HG02973 (cell line): ENCODE data around the gene ROPN1L.
"Not testable (repeated sequence)": the region's sequence is repeated elsewhere in the genome, so short reads cannot be mapped to it uniquely, and the experiment has no call there.

Source experiments
- ATAC-seq: cut with Tn5 transposase; IDR thresholded peaks from one replicate; pipeline ENCODE4 v1.9.1; 2021; ENCODE audit warnings: moderate library complexity; ENCODE audit not compliant: unreplicated experiment

The ROPN1L gene

DNA sequence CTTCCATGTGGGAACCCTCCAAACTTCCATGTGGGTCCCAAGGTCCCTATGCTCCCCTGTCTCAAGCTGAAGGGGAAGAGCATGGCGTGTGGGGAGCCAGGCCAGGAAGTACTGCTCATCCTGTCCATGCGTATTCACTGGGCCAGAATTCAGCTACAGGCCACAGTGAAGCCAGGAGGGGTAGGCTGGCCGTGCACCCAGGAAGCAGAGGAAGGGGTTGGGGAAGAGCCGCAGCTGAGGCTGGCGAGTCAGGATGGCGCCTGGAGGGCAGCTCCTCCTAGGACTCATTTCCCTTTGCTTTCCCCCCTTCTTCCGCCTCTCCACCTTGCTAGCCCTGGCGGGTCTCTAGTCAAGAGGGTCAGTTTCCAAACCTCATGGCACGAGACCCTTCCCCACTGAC lies 57.4 kb downstream of the ROPN1L start:
- ATAC-seq: no peak

DNA sequence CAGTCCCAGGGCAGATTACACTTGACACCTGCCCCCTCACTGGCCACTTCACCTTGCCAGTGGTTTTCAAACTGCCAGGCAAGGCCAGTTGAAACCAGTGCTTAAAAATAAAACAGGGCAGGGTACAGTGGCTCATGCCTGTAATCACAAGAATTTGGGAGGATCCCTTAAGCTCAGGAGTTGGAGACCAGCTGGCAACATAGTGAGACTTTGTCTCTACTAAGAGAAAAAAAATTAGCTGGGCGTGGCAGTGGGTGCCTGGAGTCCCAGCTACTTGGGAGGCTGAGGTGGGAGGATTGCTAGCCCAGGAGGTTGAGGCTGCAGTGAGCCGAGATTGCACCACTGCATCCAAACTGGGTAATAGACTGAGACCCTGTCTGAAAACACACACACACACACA lies 58.1 kb downstream of the ROPN1L start:
- no peak for ATAC-seq

- ATAC-seq: no peak
These were observed 59.0 kb downstream of the ROPN1L start for GRCh38 chr5:10500669-10501068.

DNA sequence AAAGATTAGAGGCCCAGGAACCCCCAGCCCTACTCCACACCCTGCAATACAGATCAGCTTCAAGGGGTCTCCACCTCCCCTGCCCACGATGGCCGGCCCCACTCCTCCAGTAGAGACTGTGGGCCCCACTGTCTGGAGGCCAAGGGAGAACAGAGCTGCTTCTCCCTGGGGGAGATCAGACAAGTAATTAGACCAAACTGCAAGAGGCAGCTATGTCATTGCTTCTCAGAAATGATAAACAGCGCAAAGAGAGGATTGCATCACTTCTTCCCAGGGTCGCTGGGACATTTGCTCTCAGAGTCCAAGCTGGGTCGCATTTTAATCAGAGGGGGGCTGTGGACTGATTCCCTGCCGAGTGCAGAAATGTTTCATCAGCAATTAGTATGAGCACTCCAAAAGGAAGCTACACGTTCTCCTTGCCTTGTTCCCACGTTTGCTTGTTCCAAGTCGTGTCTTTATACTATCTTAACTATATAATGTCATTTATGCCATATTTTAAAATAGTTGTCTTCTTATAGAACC lies 59.9 kb downstream of the ROPN1L start:
- no peak for ATAC-seq

GRCh38 chr5:10502130-10502529 lies 60.5 kb downstream of the ROPN1L start:
- ATAC-seq: no peak

- ATAC-seq: no peak
These were observed 60.9 kb downstream of the ROPN1L start for GRCh38 chr5:10502578-10502977.

DNA sequence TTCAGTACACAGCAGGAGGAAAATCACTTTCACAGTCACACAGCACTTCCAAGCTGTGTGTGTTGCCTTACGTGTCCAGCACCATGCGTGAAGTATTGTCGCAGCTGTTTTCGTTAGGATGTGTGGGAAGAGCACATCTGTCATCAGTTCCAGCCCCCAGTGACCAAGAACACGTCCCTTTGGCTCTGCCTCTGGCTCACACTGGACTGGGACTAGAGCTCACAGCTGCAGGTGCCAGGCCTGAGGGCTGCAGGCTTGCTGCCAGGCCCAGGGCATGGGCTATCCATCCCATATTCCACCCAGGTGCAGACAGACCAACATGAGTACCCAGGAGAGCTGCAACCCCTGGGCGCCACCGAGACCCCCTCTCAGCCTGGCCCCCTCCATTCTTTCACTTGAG lies 61.6 kb downstream of the ROPN1L start:
- ATAC-seq: no peak

DNA sequence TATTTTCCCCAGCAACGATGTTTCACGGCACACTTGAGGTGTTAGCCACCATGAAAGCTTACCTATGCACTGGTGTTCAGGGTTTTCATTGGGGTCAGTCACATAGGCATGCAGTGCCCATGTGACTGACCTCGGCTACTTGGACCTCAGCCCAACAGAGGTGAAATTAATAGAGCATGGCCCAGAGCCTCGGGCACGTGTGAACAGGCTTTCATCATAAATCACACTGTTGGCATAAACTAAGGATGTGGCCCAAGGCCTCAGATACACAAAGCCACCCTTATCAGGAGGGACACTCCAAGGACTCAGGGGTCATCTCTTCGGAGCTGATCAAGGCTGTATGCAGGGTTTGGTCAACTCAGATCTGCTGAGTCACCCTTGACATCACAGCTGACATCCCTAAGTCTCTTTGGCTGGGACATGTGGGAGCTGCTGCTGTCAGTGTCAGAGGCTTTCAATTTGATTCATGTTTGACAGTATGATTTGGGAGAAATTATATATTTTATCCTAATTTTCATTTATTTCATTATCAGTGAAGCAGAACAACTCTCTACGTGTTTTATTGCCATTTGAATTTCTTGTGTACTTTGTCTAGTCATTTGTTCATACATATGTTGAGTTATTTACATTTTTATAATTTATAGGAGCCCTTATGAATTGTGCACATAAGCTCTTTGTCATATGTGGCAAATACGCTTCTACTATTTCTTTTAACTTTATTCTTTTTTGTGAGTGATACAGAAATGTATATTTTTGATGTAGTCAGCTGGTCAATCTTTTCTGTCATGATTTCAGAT lies 62.5 kb downstream of the ROPN1L start:
- no peak for ATAC-seq

GRCh38 chr5:10505517-10506095 lies 63.9 kb downstream of the ROPN1L start:
- peak; percentile 72 for ATAC-seq

DNA sequence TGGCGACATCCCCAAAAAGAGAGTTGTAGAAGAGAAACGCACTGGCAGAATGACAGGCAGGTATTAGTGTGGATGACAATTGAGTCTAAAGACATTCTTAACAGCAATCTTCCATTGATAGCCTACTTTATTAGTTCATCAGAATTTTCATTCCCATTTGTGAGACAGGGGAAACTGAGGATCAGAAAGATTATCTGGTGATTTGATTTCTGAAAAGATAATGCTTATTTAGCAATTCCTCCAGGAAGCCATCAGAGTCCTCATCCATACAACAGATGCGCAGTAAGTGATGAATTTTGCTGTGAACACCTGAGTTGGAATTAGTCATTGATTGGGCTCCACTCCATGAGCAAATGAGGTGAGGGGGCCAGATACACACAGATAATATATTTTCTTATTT lies 64.9 kb downstream of the ROPN1L start:
- ATAC-seq: no peak

GRCh38 chr5:10507575-10508096 lies 66.0 kb downstream of the ROPN1L start:
- ATAC-seq: no peak

GRCh38 chr5:10509575-10509974 lies 67.9 kb downstream of the ROPN1L start:
- ATAC-seq: no peak

- ATAC-seq: no peak
These were observed 70.3 kb downstream of the ROPN1L start for GRCh38 chr5:10511741-10512640.

GRCh38 chr5:10513501-10514442 lies 72.1 kb downstream of the ROPN1L start:
- ATAC-seq: no peak

DNA sequence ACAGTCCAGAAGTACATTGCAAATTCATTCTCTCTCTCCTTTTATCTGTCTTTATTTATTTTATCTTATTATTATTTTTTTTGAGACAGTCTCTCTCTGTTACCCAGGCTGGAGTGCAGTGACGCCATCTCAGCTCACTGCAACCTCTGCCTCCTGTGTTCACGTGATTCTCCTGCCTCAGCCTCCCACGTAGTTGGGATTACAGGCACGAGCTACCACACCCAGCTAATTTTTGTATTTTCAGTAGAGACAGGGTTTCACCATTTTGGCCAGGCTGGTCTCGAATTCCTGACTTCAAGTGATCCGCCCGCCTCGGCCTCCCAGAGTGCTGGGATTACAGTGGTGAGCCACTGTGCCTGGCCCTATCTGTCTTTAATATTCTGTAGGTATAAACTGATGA lies 72.9 kb downstream of the ROPN1L start:
- ATAC-seq: not testable (repeated sequence)
